ENCODE measurements around the gene SMYD3.

Gene SMYD3

GRCh38 chr1:245932302-245932972, 574.6 kb downstream of the SMYD3 start:
- TF ChIP-seq CTCF (IDR thresholded peaks at IDR 0.05): no peak
- no peak overlapping the region for H3K4me3 ChIP-seq
- H3K27ac ChIP-seq: no peak overlapping the region
- no peak for DNase-seq (ENCODE audit: low spot score)

- DNase-seq (ENCODE audit: low spot score): no peak
- no peak overlapping the region for H3K4me3 ChIP-seq
- no peak for TF ChIP-seq CTCF (IDR thresholded peaks at IDR 0.05)
- no peak overlapping the region for H3K27ac ChIP-seq
Measured at GRCh38 chr1:245931450-245931849, 575.6 kb downstream of the SMYD3 start.

- Histone ChIP-seq H3K4me3 (no peak overlapping the region), H3K27ac (no peak overlapping the region)
- no peak for DNase-seq (ENCODE audit: low spot score)
- no peak for TF ChIP-seq CTCF (IDR thresholded peaks at IDR 0.05)
Measured at GRCh38 chr1:245929224-245929623, 577.9 kb downstream of the SMYD3 start.

- no peak for TF ChIP-seq CTCF (IDR thresholded peaks at IDR 0.05)
Measured at GRCh38 chr1:245926888-245927287, 580.2 kb downstream of the SMYD3 start.

GRCh38 chr1:245923215-245923614, 583.9 kb downstream of the SMYD3 start:
- DNase-seq (ENCODE audit: low spot score): no peak
- no peak overlapping the region for H3K4me3 ChIP-seq
- TF ChIP-seq CTCF (IDR thresholded peaks at IDR 0.05): no peak
- no peak overlapping the region for H3K27ac ChIP-seq

More at GRCh38 chr1:245926888-245927287, 580.2 kb downstream of the SMYD3 start:
- DNase-seq (ENCODE audit: low spot score): no peak
- Histone ChIP-seq H3K4me3 (no peak overlapping the region), H3K27ac (no peak overlapping the region)

GRCh38 chr1:245921417-245921816, 585.7 kb downstream of the SMYD3 start:
- DNase-seq (ENCODE audit: low spot score): no peak
- no peak overlapping the region for H3K27ac ChIP-seq
- H3K4me3 ChIP-seq: no peak overlapping the region
- TF ChIP-seq CTCF (IDR thresholded peaks at IDR 0.05): no peak

GRCh38 chr1:245917403-245917802, 589.7 kb downstream of the SMYD3 start:
- no peak overlapping the region for H3K27ac ChIP-seq
- DNase-seq (ENCODE audit: low spot score): no peak
- TF ChIP-seq CTCF (IDR thresholded peaks at IDR 0.05): no peak
- H3K4me3 ChIP-seq: no peak overlapping the region

All from coronary artery (tissue), 2 donors.